Heart left ventricle (tissue), 13 donors: Measurements from ENCODE around the gene ST3GAL4.

Source experiments
- CTCF ChIP-seq, 12 donors: fragments of 200-600 bp; sonication (generic) in 4 of 12; IDR thresholded peaks; one replicate each; pipeline versions ENCODE4 v1.5.0 to v1.8.0; 2018 to 2022; ENCODE audit warnings: antibody characterized with exemption in 12 of 12, mild to moderate bottlenecking in 5 of 12
- POLR2A ChIP-seq, 2 donors: fragments of 450-650 bp; IDR thresholded peaks; one replicate each; pipeline ENCODE4 v1.6.1; 2017; ENCODE audit warnings: antibody characterized with exemption in 2 of 2, mild to moderate bottlenecking in 2 of 2, moderate library complexity in 2 of 2
- donor health status: ischemic (EF 13 %, LVEDD 7.1; RV severe dilation, severe dysfunction).
- donor health status: DM: no; HTN: yes; CAD: no.
- donor health status: DM: no; HTN: no; CAD: no.
- donor health status: ischemic (EF 25% LVEDD 6.9; RV normal size, moderate dysfunction).
- donor health status: ischemic (EF 25% LVEDD 5.7; RV mildly dilated, moderate dysfunction).
- donor health status: ischemic (EF 35%, LVEDD 5.7; RV mildly dilated, moderate dysfunction).
- donor health status: nonischemic (EF 11% LVEDD 7.7; RV severe dilation, severe dysfunction).
- donor health status: DM: yes; HTN: yes; CAD: no.
- donor health status: PGD.
- donor health status: ischemic (EF 29% LVEDD 5.4; RV normal size, mild dysfunction).
- donor health status: nonischemic (EF 23%, LVEDD 6.1; RV moderate dilation, normal function).

- TF ChIP-seq CTCF (IDR thresholded peaks at IDR 0.05), result no peak
- no peak for TF ChIP-seq POLR2A (IDR thresholded peaks at IDR 0.05)
Observed at GRCh38 chr11:126317432-126317755, 38.1 kb upstream of the ST3GAL4 start.
